HCT116 (cell line): ENCODE measurements around the gene LRRC34.

Source experiments
- CEBPB ChIP-seq: IDR thresholded peaks from 2 replicates; pipeline ENCODE4 v1.6.1; 2012; ENCODE audit warnings: low read depth
- CTCF ChIP-seq, 3 experiments: fragments of 200-600 bp in 1 of 3; sonication (generic) in 1 of 3; IDR thresholded peaks in 2 of 3; conservative IDR thresholded peaks in 1 of 3; 2 replicates each; pipeline ENCODE4 v1.5.1; 2012 to 2017; ENCODE audit warnings: low read depth in 2 of 3, low read length in 2 of 3, antibody characterized with exemption in 1 of 3, borderline replicate concordance in 1 of 3, control low read depth in 1 of 3, mild to moderate bottlenecking in 1 of 3, mixed read lengths in 1 of 3, mixed run types in 1 of 3, moderate library complexity in 1 of 3; ENCODE audit not compliant: insufficient read depth in 1 of 3
- EGR1 ChIP-seq: IDR thresholded peaks from 2 replicates; pipeline ENCODE4 v1.6.1; 2012; ENCODE audit warnings: low read depth
- EZH2 ChIP-seq: fragments of 200-600 bp; sonication (generic); IDR thresholded peaks from 2 replicates; pipeline ENCODE4 v1.6.1; 2017; ENCODE audit warnings: antibody characterized with exemption, mixed run types
- MAX ChIP-seq: IDR thresholded peaks from 2 replicates; pipeline ENCODE4 v1.6.1; 2012
- POLR2A ChIP-seq: IDR thresholded peaks from 2 replicates; pipeline ENCODE4 v1.7.0; 2011; ENCODE audit warnings: borderline replicate concordance; ENCODE audit not compliant: insufficient read depth, insufficient read length; ENCODE audit errors: extremely low read depth
- POLR2AphosphoS5 ChIP-seq: IDR thresholded peaks from 2 replicates; pipeline ENCODE4 v1.6.1; 2011; ENCODE audit warnings: mild to moderate bottlenecking, low read depth, low read length, moderate library complexity
- SIN3A ChIP-seq: IDR thresholded peaks from 2 replicates; pipeline ENCODE4 v1.6.1; 2012; ENCODE audit warnings: low read depth
- SP1 ChIP-seq: IDR thresholded peaks from 2 replicates; pipeline ENCODE4 v1.6.1; 2012; ENCODE audit warnings: low read depth
- TCF7L2 ChIP-seq: IDR thresholded peaks from 2 replicates; pipeline ENCODE4 v1.7.0; 2011; ENCODE audit warnings: borderline replicate concordance, inconsistent platforms; ENCODE audit not compliant: insufficient read depth, insufficient read length; ENCODE audit errors: extremely low read depth
- YY1 ChIP-seq: IDR thresholded peaks from 2 replicates; pipeline ENCODE4 v1.6.1; 2011; ENCODE audit warnings: low read length, low read depth, moderate library complexity, mild to moderate bottlenecking; ENCODE audit not compliant: insufficient replicate concordance; ENCODE audit errors: extremely low read depth
- ZNF274 ChIP-seq: fragments of 200-500 bp; sonication (Bioruptor generic); IDR thresholded peaks from 2 replicates; pipeline ENCODE4 v1.6.1; 2014; ENCODE audit warnings: mild to moderate bottlenecking, low read depth, low read length, inconsistent platforms

- TF ChIP-seq EGR1, result no peak
- no peak for TF ChIP-seq POLR2A
- no peak for TF ChIP-seq CEBPB
- TF ChIP-seq CTCF (IDR thresholded peaks at IDR 0.05 in 2 of 3, conservative IDR thresholded peaks at IDR 0.05 in 1 of 3; ENCODE audit: borderline replicate concordance in 1 of 3, insufficient read depth in 1 of 3, low read depth in 2 of 3, low read length in 2 of 3), result no peak
- TF ChIP-seq MAX, result no peak
- TF ChIP-seq TCF7L2, result no peak
- TF ChIP-seq EZH2, result no peak
- TF ChIP-seq ZNF274, result no peak
- TF ChIP-seq POLR2AphosphoS5, result no peak
- no peak for TF ChIP-seq SP1
- no peak for TF ChIP-seq SIN3A
- no peak for TF ChIP-seq YY1
These were observed 15.0 kb upstream of the LRRC34 start for GRCh38 chr3:169827712-169828111.
